GM19023 (cell line): ENCODE results near the gene ARFGEF3.

Source experiments
- ATAC-seq: cut with Tn5 transposase; IDR thresholded peaks from one replicate; pipeline ENCODE4 v1.9.1; 2021; ENCODE audit warnings: mild to moderate bottlenecking, moderate library complexity; ENCODE audit not compliant: unreplicated experiment

The ARFGEF3 gene

DNA sequence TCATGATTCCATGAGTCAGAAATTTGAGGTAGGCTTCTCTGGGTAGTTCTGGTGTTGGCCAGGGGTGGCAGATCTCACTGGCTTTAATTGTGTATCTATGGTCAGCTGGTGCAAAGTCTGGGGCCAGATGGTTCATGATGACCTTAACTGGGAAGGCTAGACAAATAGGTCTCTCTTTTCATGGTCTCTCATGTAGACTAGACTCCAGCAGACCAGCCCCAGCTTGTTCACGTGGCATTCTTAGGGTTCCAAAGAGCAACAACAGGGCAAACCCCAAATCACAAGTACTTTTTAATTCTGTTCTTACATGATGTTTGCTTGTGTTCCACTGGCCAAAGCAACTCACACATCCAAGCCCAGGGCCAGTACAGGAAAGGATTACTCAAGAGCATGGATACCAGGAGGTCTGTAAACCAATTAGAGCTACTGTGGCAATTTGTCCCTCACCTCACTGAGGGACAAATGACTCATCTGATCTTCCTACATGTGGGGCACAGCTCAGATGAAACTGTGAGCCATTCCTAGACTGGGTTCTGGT, 136.1 kb downstream of the ARFGEF3 start:
- ATAC-seq = no peak

DNA sequence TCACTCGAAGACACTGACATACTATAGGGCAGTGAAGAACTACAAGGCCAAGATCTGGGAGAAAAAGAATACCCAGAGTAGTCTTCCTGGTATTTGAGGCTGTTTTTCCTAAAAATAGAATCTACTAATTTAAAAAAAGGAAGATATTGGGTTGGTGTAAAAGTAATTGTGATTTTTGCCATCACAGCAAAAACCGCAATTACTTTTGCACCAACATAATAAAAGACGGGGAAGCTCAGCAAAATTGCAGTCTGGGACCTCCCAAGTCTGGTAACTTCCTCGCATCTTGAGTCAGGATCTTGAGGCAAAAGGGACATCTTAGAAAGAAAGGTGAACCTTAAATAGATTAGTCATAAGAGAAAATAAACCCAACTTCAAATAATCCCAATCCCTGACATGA, 138.7 kb downstream of the ARFGEF3 start:
- no peak for ATAC-seq

DNA sequence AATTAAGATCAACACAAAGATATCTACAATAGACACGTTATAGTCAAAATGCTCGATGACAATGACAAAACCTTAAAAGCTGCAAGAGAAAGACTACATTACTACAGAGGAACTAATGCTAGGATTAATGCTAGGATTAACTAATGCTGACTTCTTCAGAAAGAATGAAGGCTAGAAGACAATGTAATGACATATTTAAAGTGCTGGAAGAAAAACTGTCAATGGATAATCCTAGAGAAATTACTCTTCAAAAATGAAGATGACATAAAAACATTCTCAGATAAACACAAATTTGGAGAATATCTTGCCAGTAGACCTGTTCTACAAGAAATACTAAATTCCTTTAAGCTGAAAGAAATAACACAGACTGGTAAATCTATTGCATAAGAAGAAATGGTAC, 140.8 kb downstream of the ARFGEF3 start:
- ATAC-seq = no peak

DNA sequence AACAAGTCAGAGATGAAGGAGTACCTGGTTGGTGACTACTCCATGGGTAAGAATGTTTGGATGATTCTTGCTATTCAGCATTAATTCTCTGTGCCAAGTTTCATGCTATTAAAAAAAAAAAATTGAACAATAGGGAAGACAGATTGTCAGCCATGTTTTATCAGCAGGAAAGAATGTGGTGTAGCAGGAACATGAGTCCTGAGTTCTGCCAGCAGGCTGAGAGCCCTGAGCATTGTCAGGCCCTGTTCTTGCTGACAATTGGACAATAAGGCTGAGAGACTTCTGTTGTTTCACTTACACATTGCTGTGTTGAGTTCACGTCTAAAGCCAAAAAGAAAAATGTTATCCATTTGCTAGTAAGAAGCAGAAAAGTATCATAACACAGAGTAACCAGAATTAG, 145.6 kb downstream of the ARFGEF3 start:
- ATAC-seq = no peak

DNA sequence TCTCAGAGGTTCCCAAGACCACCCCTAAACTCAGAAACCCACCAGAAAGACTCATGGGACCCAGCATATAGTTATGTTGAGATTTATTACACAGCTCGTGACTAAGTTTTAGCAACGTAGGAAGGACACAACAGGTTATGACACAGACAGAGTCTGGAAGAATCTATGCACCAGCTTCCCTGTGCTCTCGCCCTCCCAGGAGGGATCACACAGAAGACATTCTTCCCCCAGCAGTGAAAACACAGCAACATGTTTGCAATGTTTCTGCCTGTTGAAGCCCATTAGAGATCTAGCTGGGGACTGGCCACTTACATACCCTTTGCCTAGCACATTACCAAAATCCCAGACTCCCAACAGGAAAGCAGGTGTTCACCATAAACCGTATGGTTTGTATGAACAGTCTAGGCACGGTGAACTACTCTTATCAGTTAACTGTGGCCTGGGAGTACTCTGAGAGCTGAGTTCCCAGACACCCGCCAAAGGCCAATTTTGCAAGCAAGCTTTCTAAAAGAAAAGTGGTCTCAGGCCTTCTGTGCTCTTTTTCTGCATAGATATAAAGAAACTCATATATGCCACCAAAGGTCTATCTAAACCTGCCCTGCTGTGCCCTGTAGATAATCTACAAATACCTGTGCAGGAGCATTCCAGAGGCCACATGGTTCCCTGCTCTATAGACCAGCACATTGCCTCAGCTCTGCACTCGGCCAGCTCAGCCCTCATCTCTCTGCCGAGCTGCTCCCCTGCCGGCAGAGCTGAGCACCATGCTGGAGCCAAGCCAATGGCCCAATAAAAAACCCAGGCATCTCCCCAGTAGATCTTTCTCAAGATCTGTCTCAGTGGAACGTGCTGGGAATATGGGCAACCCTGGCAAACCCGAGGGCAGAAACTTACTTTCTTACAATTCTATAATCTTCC, 146.3 kb downstream of the ARFGEF3 start:
- ATAC-seq = no peak

DNA sequence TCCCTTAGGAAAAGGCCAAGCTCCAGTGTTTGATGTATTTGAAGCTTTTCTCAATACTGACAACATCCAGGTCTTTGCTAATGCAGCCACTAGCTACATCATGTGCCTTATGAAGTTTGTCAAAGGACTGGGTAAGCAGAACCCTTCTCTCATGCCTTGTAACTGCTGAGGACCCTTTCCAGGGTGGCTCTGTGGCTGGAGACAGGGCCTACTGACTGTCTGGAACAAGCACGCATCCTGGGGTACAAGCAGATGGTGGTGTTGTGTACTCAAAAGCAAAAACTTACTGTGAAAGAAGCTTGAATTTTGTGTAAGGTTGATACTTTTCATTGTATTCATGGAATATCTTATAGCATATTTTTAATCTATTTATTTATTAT, 147.0 kb downstream of the ARFGEF3 start:
- no peak for ATAC-seq

DNA sequence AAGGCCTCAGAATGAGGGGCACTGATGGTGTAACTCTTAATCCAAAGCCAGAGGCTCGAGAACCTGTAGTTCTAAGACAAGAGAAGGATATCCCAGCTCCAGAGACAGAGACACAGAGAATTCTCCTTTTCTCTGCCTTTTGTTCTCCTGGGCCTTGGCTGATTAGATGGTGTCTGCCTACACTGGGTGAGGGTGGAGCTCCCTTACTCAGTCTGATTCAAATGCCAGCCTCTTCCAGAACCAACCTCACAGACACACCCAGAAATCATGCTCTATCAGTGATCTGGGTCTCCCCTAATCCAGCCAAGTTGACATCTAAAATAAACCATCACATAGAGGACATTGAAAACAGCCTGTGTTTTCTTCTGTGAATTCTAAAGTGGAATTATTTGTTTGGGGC, 148.0 kb downstream of the ARFGEF3 start:
- no peak for ATAC-seq

DNA sequence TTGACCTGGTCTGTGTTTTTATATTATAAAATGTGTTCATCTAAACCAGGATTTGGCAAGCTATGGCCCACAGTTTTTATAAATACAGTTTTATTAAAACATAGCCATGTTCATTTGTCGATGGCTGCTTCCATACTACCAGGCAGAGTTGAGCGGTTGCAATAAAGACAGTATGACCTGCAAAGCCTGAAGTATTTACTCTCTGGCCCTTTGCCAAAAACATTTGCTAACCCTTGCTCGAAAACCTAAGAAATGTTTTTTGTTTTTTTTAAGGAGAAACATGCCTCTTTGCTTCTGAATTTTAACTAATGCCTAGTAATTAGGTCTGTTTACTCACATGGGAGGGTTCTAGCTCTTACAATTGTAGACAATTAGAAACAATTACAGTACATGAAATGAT, 148.6 kb downstream of the ARFGEF3 start:
- no peak for ATAC-seq

DNA sequence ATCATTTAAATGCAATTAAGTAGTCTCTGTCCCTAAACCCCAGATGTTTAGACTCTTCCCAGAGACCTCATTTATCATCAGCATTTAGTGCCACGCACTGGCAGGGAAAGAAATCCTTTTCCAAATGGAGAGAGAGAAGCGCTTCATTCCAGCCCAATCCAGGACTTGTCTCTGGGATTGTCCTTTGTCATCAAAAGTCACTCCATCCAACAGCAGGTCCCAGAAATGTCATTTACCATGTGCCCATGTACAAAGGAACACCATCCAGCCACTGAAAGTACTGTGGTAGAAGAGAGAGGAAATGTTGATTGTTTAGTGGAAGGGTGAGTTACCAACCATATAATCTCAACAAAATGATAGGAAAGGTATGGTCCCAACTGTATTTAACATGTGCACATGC, 149.1 kb downstream of the ARFGEF3 start:
- no peak for ATAC-seq

DNA sequence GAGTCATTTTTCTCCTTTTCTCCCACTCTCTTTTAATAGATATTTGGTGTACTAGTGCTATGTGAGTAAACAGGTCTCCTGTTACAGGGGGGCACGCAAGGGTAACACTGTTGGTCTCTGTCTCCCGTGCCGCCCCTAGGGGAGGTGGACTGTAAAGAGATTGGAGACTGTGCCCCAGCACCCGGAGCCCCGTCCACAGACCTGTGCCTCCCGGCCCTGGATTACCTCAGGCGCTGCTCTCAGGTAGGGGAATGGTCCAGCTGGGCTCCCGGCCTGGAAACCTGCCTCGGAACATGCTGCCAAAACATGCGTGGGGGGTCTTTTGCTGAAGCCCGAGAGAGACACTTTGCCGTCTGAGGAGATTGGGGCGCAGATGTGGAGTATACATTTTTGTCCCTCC, 149.5 kb downstream of the ARFGEF3 start:
- ATAC-seq = no peak

DNA sequence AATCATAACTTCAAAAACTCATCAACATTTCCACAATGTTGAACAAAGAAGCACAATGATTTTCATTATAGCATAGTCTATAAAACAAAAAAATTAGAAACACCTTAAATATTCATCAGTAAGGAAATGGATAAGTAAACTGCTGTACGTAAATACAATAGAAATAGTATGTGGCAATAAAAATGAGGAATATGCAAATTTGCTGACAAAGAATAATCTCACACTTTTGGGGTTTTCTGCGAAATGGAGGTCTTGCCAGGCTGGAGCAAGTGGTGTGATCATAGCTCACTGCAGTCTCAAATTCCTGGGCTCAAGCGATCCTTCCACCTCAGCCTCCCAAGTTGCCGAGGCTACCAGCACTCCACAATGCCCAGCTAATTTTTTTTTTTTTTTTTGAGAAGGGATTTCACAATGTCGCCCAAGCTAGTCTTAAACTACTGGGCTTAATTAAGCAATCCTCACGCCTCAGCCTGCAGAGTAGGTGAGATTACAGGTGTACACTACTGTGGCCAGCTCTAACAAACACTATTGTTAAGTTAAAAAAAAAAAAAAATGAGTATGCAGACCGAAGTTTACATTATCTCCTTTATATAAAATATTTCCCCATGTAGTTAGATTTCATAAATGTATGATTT, 157.1 kb downstream of the ARFGEF3 start:
- no peak for ATAC-seq

DNA sequence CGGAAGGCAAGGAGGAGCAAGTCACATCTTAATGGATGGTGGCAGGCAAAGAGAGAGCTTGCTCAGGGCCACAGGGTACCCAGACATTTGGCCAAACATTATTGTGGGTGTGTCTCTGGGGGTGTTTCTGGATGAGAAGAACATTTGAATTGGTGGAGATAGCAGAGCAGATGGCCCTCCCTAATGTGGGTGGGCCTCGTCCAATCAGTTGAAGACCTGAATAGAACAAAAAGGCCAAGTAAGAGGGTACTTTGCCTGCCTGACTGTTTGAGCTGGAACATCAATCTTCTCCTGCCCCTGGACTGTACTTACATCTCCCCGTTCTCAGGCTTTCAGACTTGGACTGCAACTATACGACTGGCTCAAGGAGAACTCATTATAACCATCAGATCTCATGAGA, 160.2 kb downstream of the ARFGEF3 start:
- ATAC-seq = no peak

DNA sequence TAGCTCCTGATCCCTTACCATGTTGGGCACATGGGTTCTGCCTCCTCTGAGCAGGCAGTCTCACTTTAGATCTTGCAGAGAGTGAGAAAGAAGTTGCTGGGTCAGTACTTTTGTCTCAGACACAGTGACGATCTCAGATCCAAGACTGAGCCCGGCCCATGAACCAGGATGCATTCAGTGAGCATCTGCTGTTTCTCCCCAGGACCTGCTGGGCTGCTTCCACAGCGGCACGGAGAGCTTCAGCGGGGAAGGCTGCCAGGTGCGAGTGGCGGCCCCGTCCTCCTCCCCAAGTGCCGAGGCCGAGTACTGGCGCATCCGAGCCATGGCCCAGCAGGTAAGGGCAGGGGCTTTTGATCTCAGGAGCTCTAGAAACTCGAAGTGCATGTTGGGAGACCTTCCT, 162.1 kb downstream of the ARFGEF3 start:
- ATAC-seq = no peak

DNA sequence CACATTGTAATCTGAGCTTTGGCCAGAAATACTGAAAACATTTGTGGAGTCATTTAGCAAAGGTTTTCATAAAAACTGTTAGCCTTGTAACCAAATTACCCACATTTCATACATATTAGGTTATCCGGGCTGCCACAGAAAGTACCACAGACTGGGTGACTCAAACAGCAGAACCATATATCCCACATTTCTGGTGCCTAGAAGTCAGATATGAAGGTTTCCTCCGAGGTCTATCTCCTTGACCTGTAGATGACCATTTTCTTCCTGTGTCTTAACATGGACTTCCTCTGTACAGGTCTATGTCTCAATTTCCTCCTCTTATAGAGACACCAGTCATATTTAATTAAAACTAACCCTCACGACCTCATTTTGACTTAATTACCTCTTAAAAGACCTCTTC, 166.5 kb downstream of the ARFGEF3 start:
- no peak for ATAC-seq

DNA sequence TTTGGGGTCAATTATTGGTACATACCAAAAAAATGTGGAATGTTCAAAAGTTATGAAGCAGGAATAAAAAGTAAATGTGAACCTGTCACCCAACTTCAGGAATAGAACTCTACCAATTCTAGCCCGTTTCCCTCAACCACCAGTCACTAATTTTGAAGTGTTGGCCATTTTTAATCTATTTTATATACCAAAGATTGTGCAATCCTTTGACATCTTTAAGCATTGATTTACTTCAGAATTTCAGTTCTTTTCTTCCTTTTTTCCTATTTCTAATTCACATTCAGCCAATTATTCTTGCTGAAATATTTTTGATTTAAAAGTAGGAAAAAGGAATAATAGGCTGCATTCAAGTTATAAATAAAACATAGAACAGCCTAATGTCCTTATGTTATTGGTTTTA, 169.0 kb downstream of the ARFGEF3 start:
- no peak for ATAC-seq

DNA sequence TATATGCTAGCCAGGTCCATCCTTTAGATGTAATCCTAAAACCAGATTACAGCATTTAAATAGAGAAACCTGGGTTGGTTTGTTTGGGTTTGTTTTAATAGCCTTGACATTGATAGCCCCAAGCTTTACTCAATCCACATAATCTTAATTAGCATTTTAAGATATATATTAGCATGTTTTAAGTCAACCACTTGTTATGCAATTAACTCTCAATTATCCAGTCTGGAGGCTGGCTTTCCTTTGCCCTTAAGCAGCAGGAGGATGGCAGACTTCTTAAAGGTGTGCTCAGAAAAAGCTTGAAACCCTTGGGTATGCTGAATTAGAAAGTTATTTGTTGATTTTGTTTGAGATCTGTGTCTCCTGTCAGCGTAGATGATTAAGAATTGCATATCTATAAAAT, 169.7 kb downstream of the ARFGEF3 start:
- ATAC-seq = no peak

DNA sequence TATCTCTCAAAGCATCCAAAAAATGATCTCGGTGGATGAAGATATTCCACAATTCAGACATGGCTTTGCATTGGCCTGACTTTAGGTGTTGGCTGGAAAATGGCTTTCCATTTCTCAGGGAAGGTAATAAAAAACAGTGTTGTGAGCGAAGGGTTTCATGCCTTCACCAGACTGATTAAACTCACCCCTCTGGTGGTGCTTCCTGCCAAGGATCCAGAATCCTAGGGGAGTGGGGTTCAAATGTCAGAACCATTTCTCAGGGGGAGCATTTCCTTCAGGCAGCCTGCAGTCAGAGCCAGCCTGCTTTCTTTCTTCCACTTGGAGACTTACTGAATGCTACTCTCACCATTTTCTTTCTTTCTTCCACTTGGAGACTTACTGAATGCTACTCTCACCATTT, 170.2 kb downstream of the ARFGEF3 start:
- ATAC-seq = no peak

DNA sequence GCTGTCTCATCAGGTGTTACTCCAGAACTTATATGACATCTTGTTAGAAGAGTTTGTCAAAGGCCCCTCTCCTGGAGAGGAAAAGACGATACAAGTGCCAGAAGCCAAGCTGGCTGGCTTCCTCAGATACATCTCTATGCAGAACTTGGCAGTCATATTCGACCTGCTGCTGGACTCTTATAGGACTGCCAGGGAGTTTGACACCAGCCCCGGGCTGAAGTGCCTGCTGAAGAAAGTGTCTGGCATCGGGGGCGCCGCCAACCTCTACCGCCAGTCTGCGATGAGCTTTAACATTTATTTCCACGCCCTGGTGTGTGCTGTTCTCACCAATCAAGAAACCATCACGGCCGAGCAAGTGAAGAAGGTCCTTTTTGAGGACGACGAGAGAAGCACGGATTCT, 172.3 kb downstream of the ARFGEF3 start:
- no peak for ATAC-seq

DNA sequence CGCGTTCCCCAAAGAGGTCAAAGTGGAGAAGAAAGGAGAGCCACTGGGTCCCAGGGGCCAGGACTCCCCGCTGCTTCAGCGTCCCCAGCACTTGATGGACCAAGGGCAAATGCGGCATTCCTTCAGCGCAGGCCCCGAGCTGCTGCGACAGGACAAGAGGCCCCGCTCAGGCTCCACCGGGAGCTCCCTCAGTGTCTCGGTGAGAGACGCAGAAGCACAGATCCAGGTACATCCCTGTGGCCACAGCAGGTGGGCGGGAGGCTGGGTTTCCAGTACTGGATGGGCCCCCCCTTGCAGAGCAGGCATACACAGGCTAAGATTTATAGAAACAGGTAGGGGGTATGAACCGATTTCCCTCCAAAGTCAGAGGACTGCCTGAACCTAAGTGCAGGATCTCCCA, 173.2 kb downstream of the ARFGEF3 start:
- no peak for ATAC-seq

DNA sequence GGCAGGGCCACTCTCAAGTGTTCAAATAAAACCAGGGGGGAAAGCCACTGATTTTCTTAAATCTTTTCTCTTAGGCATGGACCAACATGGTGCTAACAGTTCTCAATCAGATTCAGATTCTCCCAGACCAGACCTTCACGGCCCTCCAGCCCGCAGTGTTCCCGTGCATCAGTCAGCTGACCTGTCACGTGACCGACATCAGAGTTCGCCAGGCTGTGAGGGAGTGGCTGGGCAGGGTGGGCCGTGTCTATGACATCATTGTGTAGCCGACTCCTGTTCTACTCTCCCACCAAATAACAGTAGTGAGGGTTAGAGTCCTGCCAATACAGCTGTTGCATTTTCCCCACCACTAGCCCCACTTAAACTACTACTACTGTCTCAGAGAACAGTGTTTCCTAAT, 174.5 kb downstream of the ARFGEF3 start:
- ATAC-seq = no peak

DNA sequence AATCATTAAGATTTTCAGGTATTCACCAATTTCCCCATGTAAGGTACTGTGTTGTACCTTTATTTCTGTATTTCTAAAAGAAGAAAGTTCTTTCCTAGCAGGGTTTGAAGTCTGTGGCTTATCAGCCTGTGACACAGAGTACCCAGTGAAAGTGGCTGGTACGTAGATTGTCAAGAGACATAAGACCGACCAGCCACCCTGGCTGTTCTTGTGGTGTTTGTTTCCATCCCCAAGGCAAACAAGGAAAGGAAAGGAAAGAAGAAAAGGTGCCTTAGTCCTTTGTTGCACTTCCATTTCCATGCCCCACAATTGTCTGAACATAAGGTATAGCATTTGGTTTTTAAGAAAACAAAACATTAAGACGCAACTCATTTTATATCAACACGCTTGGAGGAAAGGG, 175.3 kb downstream of the ARFGEF3 start:
- ATAC-seq = no peak

DNA sequence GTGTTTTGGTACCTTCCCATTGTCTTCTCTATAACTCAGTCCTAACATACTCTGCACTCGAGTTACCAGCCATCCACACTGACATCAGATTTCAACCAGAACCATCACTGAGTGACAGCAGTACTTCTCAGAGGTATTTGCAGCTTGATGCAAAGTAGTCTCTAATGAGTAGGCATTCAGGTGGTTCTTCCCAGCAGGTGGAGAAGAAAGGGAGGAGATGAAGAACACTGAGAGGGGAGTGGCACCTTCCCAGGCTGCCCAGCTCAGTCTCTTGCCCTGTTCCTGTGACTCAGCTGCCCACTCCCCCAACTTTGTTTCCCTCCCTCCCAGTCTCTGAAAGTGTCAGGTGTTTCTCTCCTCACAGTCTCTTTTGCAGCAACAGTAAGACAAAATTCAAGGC, 177.3 kb downstream of the ARFGEF3 start:
- ATAC-seq = no peak
